Fibroblast of lung (primary cell): ENCODE measurements around the gene TMEM184A. TPM values are rescaled to one million over a fixed set of nuclear protein-coding genes. Genes with fewer than 3 reads are reported as not detected.

ENCODE experiments used
- DNase-seq, 2 donors: peaks; one replicate each; pipeline versions ENCODE4 v3.0.0 to v3.0.0-alpha.2; 2010; ENCODE audit warnings: low read depth in 2 of 2
- H2AFZ ChIP-seq: 2 replicates; pipeline ENCODE4 v1.5.1; 2012; ENCODE audit warnings: low read length, control low read depth, inconsistent platforms
- H3K27ac ChIP-seq: 2 replicates; pipeline ENCODE4 v1.5.1; 2011; ENCODE audit warnings: low read length, control low read depth; ENCODE audit not compliant: insufficient read depth
- H3K27me3 ChIP-seq: 2 replicates; pipeline ENCODE4 v1.5.1; 2011; ENCODE audit warnings: mild to moderate bottlenecking, low read length; ENCODE audit not compliant: control insufficient read depth, insufficient read depth
- H3K36me3 ChIP-seq: 2 replicates; pipeline ENCODE4 v1.5.1; 2011; ENCODE audit warnings: low read length; ENCODE audit not compliant: control insufficient read depth, insufficient read depth
- H3K4me1 ChIP-seq: 2 replicates; pipeline ENCODE4 v1.5.1; 2011; ENCODE audit warnings: low read length; ENCODE audit not compliant: control insufficient read depth, insufficient read depth; ENCODE audit errors: extremely low read depth
- H3K4me2 ChIP-seq: 2 replicates; pipeline ENCODE4 v1.5.1; 2011; ENCODE audit warnings: low read length, control low read depth; ENCODE audit not compliant: insufficient read depth; ENCODE audit errors: extremely low read depth
- H3K4me3 ChIP-seq, 4 experiments: fragments of 200-600 bp in 1 of 4; sonication (generic) in 1 of 4; replicated peaks in 1 of 4; 2 replicates each; pipeline ENCODE4 v1.5.1; 2011 to 2016; ENCODE audit warnings: low read length in 4 of 4, low read depth in 3 of 4, mild to moderate bottlenecking in 3 of 4, control low read depth in 2 of 4, inconsistent platforms in 1 of 4, mixed read lengths in 1 of 4; ENCODE audit not compliant: insufficient read depth in 1 of 4; ENCODE audit errors: control extremely low read depth in 1 of 4
- H3K79me2 ChIP-seq: 2 replicates; pipeline ENCODE4 v1.5.1; 2012; ENCODE audit warnings: mild to moderate bottlenecking, low read length, inconsistent platforms; ENCODE audit not compliant: control insufficient read depth, insufficient read depth
- H3K9ac ChIP-seq: 2 replicates; pipeline ENCODE4 v1.5.1; 2011; ENCODE audit warnings: mild to moderate bottlenecking, low read length, control low read depth; ENCODE audit not compliant: insufficient read depth
- H3K9me3 ChIP-seq: 2 replicates; pipeline ENCODE4 v1.5.1; 2012; ENCODE audit warnings: low read depth, low read length; ENCODE audit not compliant: control insufficient read depth, insufficient read depth
- H4K20me1 ChIP-seq: 2 replicates; pipeline ENCODE4 v1.5.1; 2011; ENCODE audit warnings: low read length; ENCODE audit not compliant: control insufficient read depth, insufficient read depth; ENCODE audit errors: extremely low read depth
- CTCF ChIP-seq, 2 donors: IDR thresholded peaks in 1 of 2; conservative IDR thresholded peaks in 1 of 2; 1 replicate in 1 of 2; 2 replicates in 1 of 2; pipeline ENCODE4 v1.5.1; 2011 to 2012; ENCODE audit warnings: low read length in 2 of 2, control low read depth in 1 of 2, inconsistent platforms in 1 of 2, low read depth in 1 of 2, mild to moderate bottlenecking in 1 of 2
- EZH2 ChIP-seq: IDR thresholded peaks from 2 replicates; pipeline ENCODE4 v1.5.1; 2012; ENCODE audit warnings: low read length, control low read depth, mild to moderate bottlenecking; ENCODE audit errors: missing control alignments
- polyA plus RNA-seq, 2 donors: library from polyadenylated mRNA; depleted of rRNA in 1 of 2; stranded (reverse) in 1 of 2; unstranded in 1 of 2; fragments of >200 nt; gene quantifications; 2 replicates each; pipeline ENCODE4 v1.2.1, GENCODE V29; 2011 to 2012; ENCODE audit warnings: missing spikeins in 1 of 2
- total RNA-seq: library from RNA; depleted of rRNA; stranded (reverse); fragments of >200 nt; gene quantifications from 2 replicates; pipeline ENCODE4 v1.2.1, GENCODE V29; 2014

The TMEM184A gene
- total and polyA plus RNA-seq, 2 donors (not counting 1 experiment from before 2014, with no cell fraction given), result under 0.01 to 0.05 TPM

GRCh38 chr7:1501487-1502270 lies 54.3 kb downstream of the TMEM184A start:
- no peak overlapping the region for H3K4me2 ChIP-seq
- peaks cover 20% of the 10 kb centered on the region for H3K36me3 ChIP-seq
- no peaks in the 10 kb centered on the region for H3K9me3 ChIP-seq
- TF ChIP-seq CTCF (conservative IDR thresholded peaks at IDR 0.05 in 1 of 2, IDR thresholded peaks at IDR 0.05 in 1 of 2; ENCODE audit: low read depth in 1 of 2, low read length in 2 of 2) (no peak), EZH2 (no peak)
- H3K4me1 ChIP-seq, result peaks cover 5% of the 10 kb centered on the region
- H3K9ac ChIP-seq, result no peak overlapping the region
- H3K27ac ChIP-seq, result no peak overlapping the region
- H2AFZ ChIP-seq, result no peak overlapping the region
- no peak overlapping the region for H3K4me3 ChIP-seq
- H3K79me2 ChIP-seq, result peaks cover 25% of the 10 kb centered on the region
- no peaks in the 10 kb centered on the region for H4K20me1 ChIP-seq
- H3K27me3 ChIP-seq, result no peaks in the 10 kb centered on the region
- DNase-seq, result no peak

- H3K27ac ChIP-seq, result no peak overlapping the region
- peaks cover 5% of the 10 kb centered on the region for H3K4me1 ChIP-seq
Observed at GRCh38 chr7:1500064-1500807, 55.8 kb downstream of the TMEM184A start.

More at GRCh38 chr7:1500064-1500807, 55.8 kb downstream of the TMEM184A start:
- Histone ChIP-seq H3K9ac (no peak overlapping the region), H2AFZ (no peak overlapping the region), H3K4me2 (no peak overlapping the region), H3K27me3 (no peaks in the 10 kb centered on the region), H3K9me3 (no peaks in the 10 kb centered on the region), H3K4me3 (no peak overlapping the region), H4K20me1 (no peaks in the 10 kb centered on the region), H3K79me2 (peaks cover 25% of the 10 kb centered on the region), H3K36me3 (peaks cover 22% of the 10 kb centered on the region)
- TF ChIP-seq EZH2 (no peak), CTCF (conservative IDR thresholded peaks at IDR 0.05 in 1 of 2, IDR thresholded peaks at IDR 0.05 in 1 of 2; ENCODE audit: low read depth in 1 of 2, low read length in 2 of 2) (no peak)
- no peak for DNase-seq
